Measurements from ENCODE around the gene EFEMP2.

GRCh38 chr11:65885231-65885630 lies 12.6 kb upstream of the EFEMP2 start:
- TF ChIP-seq, protein P1, sequence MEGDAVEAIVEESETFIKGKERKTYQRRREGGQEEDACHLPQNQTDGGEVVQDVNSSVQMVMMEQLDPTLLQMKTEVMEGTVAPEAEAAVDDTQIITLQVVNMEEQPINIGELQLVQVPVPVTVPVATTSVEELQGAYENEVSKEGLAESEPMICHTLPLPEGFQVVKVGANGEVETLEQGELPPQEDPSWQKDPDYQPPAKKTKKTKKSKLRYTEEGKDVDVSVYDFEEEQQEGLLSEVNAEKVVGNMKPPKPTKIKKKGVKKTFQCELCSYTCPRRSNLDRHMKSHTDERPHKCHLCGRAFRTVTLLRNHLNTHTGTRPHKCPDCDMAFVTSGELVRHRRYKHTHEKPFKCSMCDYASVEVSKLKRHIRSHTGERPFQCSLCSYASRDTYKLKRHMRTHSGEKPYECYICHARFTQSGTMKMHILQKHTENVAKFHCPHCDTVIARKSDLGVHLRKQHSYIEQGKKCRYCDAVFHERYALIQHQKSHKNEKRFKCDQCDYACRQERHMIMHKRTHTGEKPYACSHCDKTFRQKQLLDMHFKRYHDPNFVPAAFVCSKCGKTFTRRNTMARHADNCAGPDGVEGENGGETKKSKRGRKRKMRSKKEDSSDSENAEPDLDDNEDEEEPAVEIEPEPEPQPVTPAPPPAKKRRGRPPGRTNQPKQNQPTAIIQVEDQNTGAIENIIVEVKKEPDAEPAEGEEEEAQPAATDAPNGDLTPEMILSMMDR (IDR thresholded peaks at IDR 0.05): no peak
- TF ChIP-seq POLR2AphosphoS5 (IDR thresholded peaks at IDR 0.05): no peak
